Activated T-helper 1 cell treated with Interleukin-2 at 50 U/mL for 16 hours (primary cell): ENCODE data around the gene OR5I1.
"Not testable (repeated sequence)": the region's sequence is repeated elsewhere in the genome, so short reads cannot be mapped to it uniquely, and the experiment has no call there.

Experiments
- DNase-seq: peaks from one replicate; pipeline ENCODE4 v3.0.0-alpha.2; 2020; ENCODE audit warnings: low read depth

Gene OR5I1

GRCh38 chr11:55936300-55936699 is at the start of gene OR5I1:
Gene OR5I1, minus strand, starts transcription at chr11:55936400. Its CDS starts 0 bp downstream, at chr11:55936400.
- no peak for DNase-seq

GRCh38 chr11:55970935-55971334 is 34.7 kb upstream of the OR5I1 start:
- DNase-seq = no peak

- no peak for DNase-seq
These were observed 33.6 kb upstream of the OR5I1 start, which contains the start of gene OR10AG1 for GRCh38 chr11:55969845-55970244. Gene OR10AG1, minus strand, starts transcription at chr11:55969945. Its CDS starts 38 bp downstream, at chr11:55969907.

- no peak for DNase-seq
These were observed 31.7 kb upstream of the OR5I1 start for GRCh38 chr11:55967914-55968313.

GRCh38 chr11:55966391-55966790 is 30.2 kb upstream of the OR5I1 start:
- no peak for DNase-seq

- DNase-seq = no peak
These were observed 20.3 kb upstream of the OR5I1 start for GRCh38 chr11:55956521-55956920.

- no peak for DNase-seq
These were observed 13.1 kb upstream of the OR5I1 start for GRCh38 chr11:55949330-55949729.

GRCh38 chr11:55942785-55943392 is 6.7 kb upstream of the OR5I1 start:
- no peak for DNase-seq

- DNase-seq = no peak
These were observed 15.7 kb downstream of the OR5I1 start for GRCh38 chr11:55920537-55920936.

GRCh38 chr11:55914482-55914881 is 21.7 kb downstream of the OR5I1 start, which contains the start of gene OR5W2:
Gene OR5W2, minus strand, starts transcription at chr11:55914582. Its CDS starts 0 bp downstream, at chr11:55914582.
- DNase-seq = no peak

GRCh38 chr11:55902308-55902707 is 33.9 kb downstream of the OR5I1 start:
- no peak for DNase-seq

- no peak for DNase-seq
These were observed 41.0 kb downstream of the OR5I1 start for GRCh38 chr11:55895216-55895615.

GRCh38 chr11:55885481-55885880 is 50.7 kb downstream of the OR5I1 start:
- DNase-seq = not testable (repeated sequence)
